Gastroesophageal sphincter (tissue), 3 donors: ENCODE measurements around the gene PTPN14.

Source experiments
- CTCF ChIP-seq, 4 experiments: fragments of 200-600 bp in 2 of 4; fragments of 450-650 bp in 2 of 4; sonication (generic) in 1 of 4; IDR thresholded peaks; one replicate each; pipeline ENCODE4 v1.5.1; 2017 to 2019; ENCODE audit warnings: antibody characterized with exemption in 4 of 4, mild to moderate bottlenecking in 2 of 4, moderate library complexity in 2 of 4
- EP300 ChIP-seq: sonication (generic); formaldehyde crosslinking; IDR thresholded peaks from one replicate; pipeline ENCODE4 v1.6.1; 2017; ENCODE audit warnings: antibody characterized with exemption, mild to moderate bottlenecking
- POLR2A ChIP-seq, 2 donors: fragments of 450-650 bp; IDR thresholded peaks; one replicate each; pipeline ENCODE4 v1.6.1; 2017; ENCODE audit warnings: antibody characterized with exemption in 2 of 2, mild to moderate bottlenecking in 2 of 2, moderate library complexity in 1 of 2

DNA sequence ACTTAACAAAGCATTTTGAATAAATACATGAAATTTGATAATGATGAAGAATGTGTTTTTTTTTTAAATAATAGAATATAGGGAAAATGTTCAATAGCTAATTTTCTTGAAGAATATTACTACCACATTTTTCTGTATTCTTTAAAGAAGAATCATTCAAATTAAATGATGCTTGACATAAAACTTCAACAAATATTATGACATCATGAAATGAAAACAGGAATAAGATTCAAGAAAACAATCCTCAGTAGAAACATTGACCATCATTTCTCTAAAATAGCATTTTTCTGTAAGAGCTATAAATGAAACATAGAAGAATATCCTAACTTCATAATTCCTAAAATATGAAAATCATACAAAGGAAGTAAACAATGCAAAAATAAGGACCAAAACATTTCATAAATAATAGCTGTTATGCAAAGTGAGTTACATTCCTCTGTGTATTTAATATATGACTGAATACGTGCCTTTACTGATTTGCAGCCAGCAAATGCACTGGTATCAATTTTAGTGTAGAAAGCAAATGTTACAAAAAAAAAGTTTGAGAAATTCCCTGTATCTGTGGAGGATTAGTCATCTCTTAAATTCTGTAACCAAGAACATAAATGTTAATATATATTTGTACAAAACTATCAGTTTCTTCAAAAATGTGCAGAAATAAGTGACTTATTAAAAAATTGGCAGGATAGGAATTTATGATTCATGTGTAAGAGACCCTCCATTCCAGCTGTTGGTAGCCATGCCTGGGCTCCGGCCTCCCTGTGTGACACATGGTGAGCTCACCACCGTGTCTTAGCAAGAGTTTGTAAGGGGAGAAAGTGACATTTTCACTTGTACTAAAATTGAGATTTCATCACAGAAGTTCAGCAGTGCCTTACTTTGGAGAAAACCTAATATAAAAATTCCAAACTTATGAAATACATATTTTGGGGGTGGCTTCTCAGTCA, 15.0 kb upstream of the PTPN14 start:
- TF ChIP-seq EP300 (no peak), CTCF (IDR thresholded peaks at IDR 0.05) (no peak), POLR2A (IDR thresholded peaks at IDR 0.05) (no peak)
